CD4-positive, alpha-beta T cell (primary cell): ENCODE data around the gene PAOX. TPM values are rescaled to one million over a fixed set of nuclear protein-coding genes. Genes with fewer than 3 reads are reported as not detected.

Experiments used
- ATAC-seq: fragments of 200-7000 bp; cut with Tn5 transposase; one replicate; pipeline ENCODE4 v1.10.0; 2022; ENCODE audit warnings: mild to moderate bottlenecking; ENCODE audit not compliant: poor library complexity
- CTCF ChIA-PET: fragments of 350-600 bp; sonication (Branson Sonifier 250); formaldehyde crosslinking; loops from one replicate; lab custom pipeline; 2021; ENCODE audit warnings: antibody characterized with exemption, inconsistent platforms; lab: Charles Lee
- POLR2A ChIA-PET: fragments of 350-600 bp; sonication (Branson Sonifier 250); formaldehyde crosslinking; loops from one replicate; lab custom pipeline; 2021; ENCODE audit warnings: antibody characterized with exemption, inconsistent platforms; lab: Charles Lee
- DNase-seq, 14 experiments: peaks; one replicate each; pipeline ENCODE4 v3.0.0-alpha.2; 2013 to 2020; ENCODE audit warnings: mixed read lengths in 2 of 14
- H3K27ac ChIP-seq, 2 donors: one replicate each; pipeline versions ENCODE4 v1.5.1 to v1.7.0; 2013; ENCODE audit warnings: low read length in 2 of 2, low read depth in 1 of 2, mild to moderate bottlenecking in 1 of 2
- H3K27me3 ChIP-seq, 2 experiments: 1 replicate in 1 of 2; 2 replicates in 1 of 2; pipeline versions ENCODE4 v1.6.1 to v1.7.0; 2013; ENCODE audit warnings: low read length in 2 of 2, control low read depth in 1 of 2, mild to moderate bottlenecking in 1 of 2, moderate library complexity in 1 of 2; ENCODE audit not compliant: insufficient read depth in 2 of 2, control insufficient read depth in 1 of 2
- H3K36me3 ChIP-seq: one replicate; pipeline ENCODE4 v1.6.1; 2013; ENCODE audit warnings: low read length, control low read depth; ENCODE audit not compliant: insufficient read depth
- H3K4me1 ChIP-seq: one replicate; pipeline ENCODE4 v1.6.1; 2013; ENCODE audit warnings: low read length, control low read depth; ENCODE audit not compliant: insufficient read depth
- H3K4me3 ChIP-seq: one replicate; pipeline ENCODE4 v1.5.1; 2013; ENCODE audit warnings: mild to moderate bottlenecking, low read length, moderate library complexity
- H3K9me3 ChIP-seq, 2 experiments: 1 replicate in 1 of 2; 2 replicates in 1 of 2; pipeline versions ENCODE4 v1.6.1 to v1.7.0; 2013; ENCODE audit warnings: low read length in 2 of 2, mild to moderate bottlenecking in 2 of 2, control low read depth in 1 of 2, moderate library complexity in 1 of 2; ENCODE audit not compliant: control insufficient read depth in 1 of 2, insufficient read depth in 1 of 2
- H3K27ac Mint-ChIP-seq: one replicate; pipeline ENCODE4 v1.8.0; 2020; ENCODE audit warnings: mixed read lengths
- H3K27me3 Mint-ChIP-seq: one replicate; pipeline ENCODE4 v1.8.0; 2021; ENCODE audit warnings: mixed read lengths
- H3K36me3 Mint-ChIP-seq: one replicate; pipeline ENCODE4 v1.8.0; 2021; ENCODE audit warnings: low read depth, mixed read lengths
- H3K4me1 Mint-ChIP-seq: one replicate; pipeline ENCODE4 v1.8.0; 2021; ENCODE audit warnings: low read depth, mixed read lengths
- H3K4me3 Mint-ChIP-seq: one replicate; pipeline ENCODE4 v1.8.0; 2020; ENCODE audit warnings: mild to moderate bottlenecking, mixed read lengths
- H3K9me3 Mint-ChIP-seq: one replicate; pipeline ENCODE4 v1.8.0; 2020; ENCODE audit warnings: mixed read lengths
- intact Hi-C, 2 experiments: fragments of 100-400 bp; cut with DNase I in 1 of 2; cut with micrococcal nuclease in 1 of 2; formaldehyde crosslinking; loops; one replicate each; pipeline versions ENCODE4 v1.15.1 to v1.9.0; 2023 to 2025; cut with DNase I, micrococcal nuclease
- total RNA-seq, 174 experiments: library from RNA in 2 of 174; stranded (reverse) in 2 of 174; gene quantifications; one replicate each; pipeline ENCODE4 v1.2.3 and lab custom pipeline; 2021 to 2026
- TF ChIP-seq, protein P1 (sequence below): fragments of 200-600 bp; IDR thresholded peaks from one replicate; pipeline ENCODE4 v1.8.0; 2022; ENCODE audit warnings: antibody characterized with exemption, mild to moderate bottlenecking

The PAOX gene
- total RNA-seq, 2 experiments from 2014 or later: 1.9 to 2.6 TPM

DNA sequence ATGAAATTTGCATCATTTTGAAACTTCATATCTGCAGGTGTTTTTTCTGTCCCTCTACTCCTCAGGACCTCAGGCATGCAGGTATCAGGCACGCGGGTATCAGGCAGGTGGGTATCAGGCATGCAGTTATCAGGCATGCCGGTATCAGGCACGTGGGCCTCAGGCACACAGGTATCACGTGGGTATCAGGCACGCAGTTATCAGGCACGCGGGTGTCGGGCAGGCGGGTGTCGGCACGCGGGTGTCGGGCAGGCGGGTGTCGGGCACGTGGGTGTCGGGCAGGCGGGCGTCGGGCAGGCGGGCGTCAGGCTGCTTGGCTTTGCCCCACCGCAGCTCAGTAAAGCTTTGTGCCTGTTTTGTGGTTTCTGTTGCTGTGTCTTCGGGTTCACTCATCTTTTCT is 36.7 kb downstream of the PAOX start:
- ChIA-PET CTCF (no interaction called here), POLR2A (no interaction called here)
- H3K4me1 Mint-ChIP-seq: peaks cover 5% of the 10 kb centered on the region
- peaks cover 17 to 20% of the 10 kb centered on the region in 2 experiments for H3K9me3 ChIP-seq
- no peaks in the 10 kb centered on the region for H3K27me3 ChIP-seq
- no peaks in the 10 kb centered on the region for H3K4me1 ChIP-seq
- H3K27ac Mint-ChIP-seq: no peak overlapping the region
- H3K36me3 Mint-ChIP-seq: peaks cover 73% of the 10 kb centered on the region
- H3K9me3 Mint-ChIP-seq: peaks cover 13% of the 10 kb centered on the region
- peaks cover 44% of the 10 kb centered on the region for H3K36me3 ChIP-seq
- TF ChIP-seq, protein P1, sequence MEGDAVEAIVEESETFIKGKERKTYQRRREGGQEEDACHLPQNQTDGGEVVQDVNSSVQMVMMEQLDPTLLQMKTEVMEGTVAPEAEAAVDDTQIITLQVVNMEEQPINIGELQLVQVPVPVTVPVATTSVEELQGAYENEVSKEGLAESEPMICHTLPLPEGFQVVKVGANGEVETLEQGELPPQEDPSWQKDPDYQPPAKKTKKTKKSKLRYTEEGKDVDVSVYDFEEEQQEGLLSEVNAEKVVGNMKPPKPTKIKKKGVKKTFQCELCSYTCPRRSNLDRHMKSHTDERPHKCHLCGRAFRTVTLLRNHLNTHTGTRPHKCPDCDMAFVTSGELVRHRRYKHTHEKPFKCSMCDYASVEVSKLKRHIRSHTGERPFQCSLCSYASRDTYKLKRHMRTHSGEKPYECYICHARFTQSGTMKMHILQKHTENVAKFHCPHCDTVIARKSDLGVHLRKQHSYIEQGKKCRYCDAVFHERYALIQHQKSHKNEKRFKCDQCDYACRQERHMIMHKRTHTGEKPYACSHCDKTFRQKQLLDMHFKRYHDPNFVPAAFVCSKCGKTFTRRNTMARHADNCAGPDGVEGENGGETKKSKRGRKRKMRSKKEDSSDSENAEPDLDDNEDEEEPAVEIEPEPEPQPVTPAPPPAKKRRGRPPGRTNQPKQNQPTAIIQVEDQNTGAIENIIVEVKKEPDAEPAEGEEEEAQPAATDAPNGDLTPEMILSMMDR: no peak
- no peaks in the 10 kb centered on the region for H3K27me3 Mint-ChIP-seq
- H3K27ac ChIP-seq: no peak overlapping the region
- intact Hi-C loops: no loop called here
- ATAC-seq (no peak), DNase-seq (no peak)
- no peak overlapping the region for H3K4me3 Mint-ChIP-seq
- H3K4me3 ChIP-seq: no peak overlapping the region

DNA sequence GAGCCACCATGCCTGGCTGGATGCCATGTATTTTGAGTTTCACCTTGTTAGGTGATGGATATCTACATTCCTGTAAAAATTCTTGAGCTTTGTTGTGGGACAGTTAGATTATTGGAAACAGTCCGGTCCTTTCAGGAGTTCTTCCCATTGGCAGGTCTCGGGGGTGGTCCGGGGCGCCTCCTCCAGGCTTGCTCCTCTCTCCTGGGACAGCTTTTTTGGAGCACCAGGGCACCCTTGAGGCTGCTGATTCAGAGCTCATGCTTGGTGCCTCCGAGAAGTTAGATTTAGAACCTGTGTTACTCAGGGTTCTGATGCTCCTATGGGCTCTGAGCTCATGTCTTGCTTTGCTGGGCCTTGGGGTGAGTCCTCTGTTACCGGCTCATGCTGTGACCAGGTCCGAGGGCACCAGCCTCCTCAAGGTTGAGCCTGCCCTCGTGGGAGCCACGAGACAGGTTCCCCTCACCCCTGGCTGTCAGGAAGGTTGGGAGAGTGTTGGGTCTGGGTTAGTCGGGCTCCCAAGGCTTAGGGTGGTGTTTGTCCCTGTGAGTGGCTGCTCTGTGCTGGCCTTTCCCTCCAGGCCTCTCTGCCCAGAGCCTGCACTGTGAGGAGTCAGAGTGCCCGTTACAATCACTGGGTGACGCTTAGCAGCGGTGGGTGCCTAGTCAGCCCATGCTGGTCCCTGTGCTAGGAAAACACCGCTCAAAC is 39.4 kb downstream of the PAOX start:
- Histone ChIP-seq H3K27me3 (peaks cover 5 to 6% of the 10 kb centered on the region in 2 experiments), H3K36me3 (peaks cover 23% of the 10 kb centered on the region), H3K4me3 (no peak overlapping the region), H3K9me3 (peaks cover 0 to 17% of the 10 kb centered on the region in 2 experiments), H3K4me1 (peaks cover 4% of the 10 kb centered on the region), H3K27ac (no peak overlapping the region)
- DNase-seq (no peak), ATAC-seq (no peak)
- peaks cover 47% of the 10 kb centered on the region for H3K36me3 Mint-ChIP-seq
- H3K9me3 Mint-ChIP-seq: peaks cover under 1% of the 10 kb centered on the region
- POLR2A ChIA-PET: no interaction called here
- no peaks in the 10 kb centered on the region for H3K27me3 Mint-ChIP-seq
- no peaks in the 10 kb centered on the region for H3K4me1 Mint-ChIP-seq
- TF ChIP-seq, protein P1: no peak
- CTCF ChIA-PET: no interaction called here
- no peak overlapping the region for H3K27ac Mint-ChIP-seq
- intact Hi-C loops: no loop called here
- no peak overlapping the region for H3K4me3 Mint-ChIP-seq

DNA sequence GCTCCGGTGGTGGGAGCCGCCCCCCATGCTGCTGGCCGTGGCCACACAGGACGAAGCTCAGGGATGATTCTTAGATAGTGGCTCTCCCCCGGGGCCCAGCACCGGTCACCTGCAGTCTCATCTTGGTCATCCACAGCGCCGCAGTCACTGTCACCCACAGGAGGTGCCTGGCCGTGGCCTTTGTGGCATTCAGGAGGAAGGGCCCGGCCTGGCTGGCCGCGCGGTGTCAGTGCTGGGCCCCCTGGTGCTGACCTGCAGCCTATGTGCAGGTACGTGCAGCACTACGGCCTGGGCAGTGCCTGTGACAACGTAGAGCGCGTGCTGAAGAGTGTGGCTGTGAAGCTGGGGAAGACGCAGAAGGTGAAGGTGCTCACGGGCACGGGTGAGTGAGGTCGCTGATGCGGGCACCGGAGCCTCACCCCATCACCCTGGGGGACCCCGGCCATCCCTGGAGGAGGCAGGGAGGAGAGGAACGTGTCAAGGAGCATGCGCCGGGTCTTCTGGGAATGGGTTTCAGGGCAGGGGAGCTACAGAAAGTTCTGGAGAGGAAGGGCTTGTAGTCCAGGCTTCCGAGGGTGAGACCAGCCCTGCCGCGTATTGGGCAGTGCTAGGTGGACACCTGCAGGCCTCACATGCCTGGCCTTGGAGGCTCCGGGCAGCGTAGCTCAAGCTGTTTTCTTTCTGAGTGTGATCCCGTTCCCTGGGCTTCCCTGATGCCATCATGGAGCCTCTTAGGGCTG is 40.3 kb downstream of the PAOX start:
- Histone ChIP-seq H3K27me3 (peaks cover 6 to 7% of the 10 kb centered on the region in 2 experiments), H3K9me3 (peaks cover 0 to 15% of the 10 kb centered on the region in 2 experiments), H3K4me3 (no peak overlapping the region), H3K36me3 (peaks cover 23% of the 10 kb centered on the region), H3K4me1 (peaks cover 6% of the 10 kb centered on the region), H3K27ac (no peak overlapping the region)
- Mint-ChIP-seq H3K36me3 (peaks cover 42% of the 10 kb centered on the region), H3K27me3 (no peaks in the 10 kb centered on the region), H3K4me1 (no peaks in the 10 kb centered on the region), H3K4me3 (no peak overlapping the region), H3K9me3 (no peaks in the 10 kb centered on the region), H3K27ac (no peak overlapping the region)
- ChIA-PET CTCF (no interaction called here), POLR2A (no interaction called here)
- TF ChIP-seq, protein P1: no peak
- intact Hi-C loops: no loop called here
- ATAC-seq: no peak
- DNase-seq: peak in 1 of 14 experiments; percentile 32
